ENCODE measurements around the gene PRND. TPM values are rescaled to one million over a fixed set of nuclear protein-coding genes. Genes with fewer than 3 reads are reported as not detected.

PRND gene
- total and polyA plus RNA-seq, 2 donors (not counting 1 experiment from before 2014, with no cell fraction given): 0.03 TPM; not detected in 1

DNA sequence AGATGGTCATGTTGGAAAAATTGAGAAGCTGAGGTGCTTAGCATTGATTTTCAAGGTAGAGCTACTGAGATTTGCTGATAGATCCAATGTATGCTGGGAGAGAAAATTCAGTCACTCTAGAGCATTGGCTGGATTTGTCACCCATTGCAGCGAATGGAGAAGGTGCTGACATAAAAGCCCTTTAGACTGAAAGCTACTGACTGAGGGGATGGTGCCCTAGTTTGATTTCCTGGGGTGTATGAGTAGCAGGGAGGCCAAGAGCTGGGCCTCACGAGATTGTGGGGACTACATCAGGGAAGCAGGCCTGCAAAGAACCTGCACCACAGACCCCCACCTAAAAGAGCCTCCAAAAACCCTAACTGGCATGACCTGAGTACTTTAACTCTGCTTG is 23.9 kb upstream of the PRND start:
- TF ChIP-seq, protein P1, sequence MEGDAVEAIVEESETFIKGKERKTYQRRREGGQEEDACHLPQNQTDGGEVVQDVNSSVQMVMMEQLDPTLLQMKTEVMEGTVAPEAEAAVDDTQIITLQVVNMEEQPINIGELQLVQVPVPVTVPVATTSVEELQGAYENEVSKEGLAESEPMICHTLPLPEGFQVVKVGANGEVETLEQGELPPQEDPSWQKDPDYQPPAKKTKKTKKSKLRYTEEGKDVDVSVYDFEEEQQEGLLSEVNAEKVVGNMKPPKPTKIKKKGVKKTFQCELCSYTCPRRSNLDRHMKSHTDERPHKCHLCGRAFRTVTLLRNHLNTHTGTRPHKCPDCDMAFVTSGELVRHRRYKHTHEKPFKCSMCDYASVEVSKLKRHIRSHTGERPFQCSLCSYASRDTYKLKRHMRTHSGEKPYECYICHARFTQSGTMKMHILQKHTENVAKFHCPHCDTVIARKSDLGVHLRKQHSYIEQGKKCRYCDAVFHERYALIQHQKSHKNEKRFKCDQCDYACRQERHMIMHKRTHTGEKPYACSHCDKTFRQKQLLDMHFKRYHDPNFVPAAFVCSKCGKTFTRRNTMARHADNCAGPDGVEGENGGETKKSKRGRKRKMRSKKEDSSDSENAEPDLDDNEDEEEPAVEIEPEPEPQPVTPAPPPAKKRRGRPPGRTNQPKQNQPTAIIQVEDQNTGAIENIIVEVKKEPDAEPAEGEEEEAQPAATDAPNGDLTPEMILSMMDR (IDR thresholded peaks at IDR 0.05): no peak
- TF ChIP-seq EZH2 (IDR thresholded peaks at IDR 0.05; ENCODE audit: borderline replicate concordance, insufficient read depth, low read depth, low read length, poor library complexity, severe bottlenecking): no peak
- no peaks in the 10 kb centered on the region for H3K27me3 Mint-ChIP-seq
- Histone ChIP-seq H3K4me1 (ENCODE audit: control insufficient read depth in 2 of 2, insufficient read depth in 2 of 2, low read length in 2 of 2) (peaks cover 0 to 8% of the 10 kb centered on the region in 2 donors), H3K4me3 (ENCODE audit: control extremely low read depth in 1 of 5, extremely low read depth in 1 of 5, insufficient read depth in 1 of 5, low read depth in 2 of 5, low read length in 4 of 5) (no peak overlapping the region), H3K36me3 (replicated peaks in 1 of 2; ENCODE audit: control extremely low read depth in 1 of 2, control insufficient read depth in 1 of 2, extremely low read depth in 1 of 2, insufficient read depth in 2 of 2, low read length in 1 of 2) (peaks cover 1 to 26% of the 10 kb centered on the region in 2 experiments), H3K9me3 (ENCODE audit: control extremely low read depth in 1 of 3, control insufficient read depth in 2 of 3, insufficient read depth in 1 of 3, low read length in 2 of 3) (no peaks in the 10 kb centered on the region), H3K27ac (ENCODE audit: low read length in 2 of 2) (no peak overlapping the region), H3K27me3 (replicated peaks in 1 of 4; ENCODE audit: control extremely low read depth in 1 of 4, control insufficient read depth in 3 of 4, insufficient read depth in 4 of 4, low read length in 3 of 4) (no peaks in the 10 kb centered on the region), H4K20me1 (ENCODE audit: control insufficient read depth, insufficient read depth, low read length, poor library complexity, severe bottlenecking) (peaks cover 14% of the 10 kb centered on the region), H2AFZ (ENCODE audit: insufficient read depth, low read depth, low read length, poor library complexity, severe bottlenecking) (no peak overlapping the region), H3K4me2 (replicated peaks; ENCODE audit: low read depth, low read length, poor library complexity, severe bottlenecking) (no peak overlapping the region), H3K9ac (ENCODE audit: low read length) (no peak overlapping the region), H3K79me2 (ENCODE audit: control insufficient read depth, insufficient read depth, low read length) (peaks cover 28% of the 10 kb centered on the region)
- H3K9me3 Mint-ChIP-seq (ENCODE audit: insufficient read depth): no peaks in the 10 kb centered on the region
- WGBS (ENCODE audit: insufficient coverage): no CpG with 5 or more reads among the region's 2 CpGs
- POLR2A ChIA-PET: interaction anchor here (0.6 kb wide), 1 partner anchor 22 kb away, joined by 3 read pairs; no protein-coding TSS in a partner anchor
- CTCF ChIA-PET: interaction anchor here (1.2 to 2.2 kb wide), 2 partner anchors 43 to 86 kb away, joined by 4 to 8 read pairs; no protein-coding TSS in a partner anchor
- peak overlapping the region; percentile 33 for H3K27ac Mint-ChIP-seq
- no peak overlapping the region for H3K4me3 Mint-ChIP-seq
- ATAC-seq (ENCODE audit: low read depth) (no peak), DNase-seq (no peak)
- peaks cover 22% of the 10 kb centered on the region for H3K4me1 Mint-ChIP-seq
- intact Hi-C loops (cut with micrococcal nuclease): no loop called here

DNA sequence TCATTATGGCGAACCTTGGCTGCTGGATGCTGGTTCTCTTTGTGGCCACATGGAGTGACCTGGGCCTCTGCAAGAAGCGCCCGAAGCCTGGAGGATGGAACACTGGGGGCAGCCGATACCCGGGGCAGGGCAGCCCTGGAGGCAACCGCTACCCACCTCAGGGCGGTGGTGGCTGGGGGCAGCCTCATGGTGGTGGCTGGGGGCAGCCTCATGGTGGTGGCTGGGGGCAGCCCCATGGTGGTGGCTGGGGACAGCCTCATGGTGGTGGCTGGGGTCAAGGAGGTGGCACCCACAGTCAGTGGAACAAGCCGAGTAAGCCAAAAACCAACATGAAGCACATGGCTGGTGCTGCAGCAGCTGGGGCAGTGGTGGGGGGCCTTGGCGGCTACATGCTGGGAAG is 22.5 kb upstream of the PRND start:
- H3K4me2 ChIP-seq (replicated peaks; ENCODE audit: low read depth, low read length, poor library complexity, severe bottlenecking): no peak overlapping the region
- ChIA-PET CTCF (interaction anchor here (2.2 kb wide), 1 partner anchor 42 kb away, joined by 8 read pairs; no protein-coding TSS in a partner anchor), POLR2A (no interaction called here)
- WGBS (ENCODE audit: insufficient coverage): 95% methylated on average over 9 of the region's 9 CpGs
- peaks cover 18% of the 10 kb centered on the region for H3K79me2 ChIP-seq (ENCODE audit: control insufficient read depth, insufficient read depth, low read length)
- Mint-ChIP-seq H3K9me3 (ENCODE audit: insufficient read depth) (no peaks in the 10 kb centered on the region), H3K27me3 (no peaks in the 10 kb centered on the region), H3K4me1 (peaks cover 21% of the 10 kb centered on the region), H3K4me3 (no peak overlapping the region), H3K27ac (no peak overlapping the region)
- H2AFZ ChIP-seq (ENCODE audit: insufficient read depth, low read depth, low read length, poor library complexity, severe bottlenecking): no peak overlapping the region
- no peak overlapping the region for H3K4me3 ChIP-seq (ENCODE audit: control extremely low read depth in 1 of 5, extremely low read depth in 1 of 5, insufficient read depth in 1 of 5, low read depth in 2 of 5, low read length in 4 of 5)
- no peak for DNase-seq
- no peaks in the 10 kb centered on the region for H3K9me3 ChIP-seq (ENCODE audit: control extremely low read depth in 1 of 3, control insufficient read depth in 2 of 3, insufficient read depth in 1 of 3, low read length in 2 of 3)
- peaks cover 0 to 8% of the 10 kb centered on the region in 2 donors for H3K4me1 ChIP-seq (ENCODE audit: control insufficient read depth in 2 of 2, insufficient read depth in 2 of 2, low read length in 2 of 2)
- H3K9ac ChIP-seq (ENCODE audit: low read length): no peak overlapping the region
- peaks cover 14% of the 10 kb centered on the region for H4K20me1 ChIP-seq (ENCODE audit: control insufficient read depth, insufficient read depth, low read length, poor library complexity, severe bottlenecking)
- no peak overlapping the region for H3K27ac ChIP-seq (ENCODE audit: low read length in 2 of 2)
- no peak for ATAC-seq (ENCODE audit: low read depth)
- H3K36me3 ChIP-seq (replicated peaks in 1 of 2; ENCODE audit: control extremely low read depth in 1 of 2, control insufficient read depth in 1 of 2, extremely low read depth in 1 of 2, insufficient read depth in 2 of 2, low read length in 1 of 2): peaks cover 1 to 26% of the 10 kb centered on the region in 2 experiments
- H3K27me3 ChIP-seq (replicated peaks in 1 of 4; ENCODE audit: control extremely low read depth in 1 of 4, control insufficient read depth in 3 of 4, insufficient read depth in 4 of 4, low read length in 3 of 4): no peaks in the 10 kb centered on the region
- intact Hi-C loops (cut with micrococcal nuclease): no loop called here
- no peak for TF ChIP-seq EZH2 (IDR thresholded peaks at IDR 0.05; ENCODE audit: borderline replicate concordance, insufficient read depth, low read depth, low read length, poor library complexity, severe bottlenecking)
- TF ChIP-seq, protein P1 (IDR thresholded peaks at IDR 0.05): no peak
